K562 (cell line): ENCODE results near the gene TMEM150A. TPM values are rescaled to one million over a fixed set of nuclear protein-coding genes. Genes with fewer than 3 reads are reported as not detected.

Experiments
- BRD9 ChIP-seq: fragments of 450-650 bp; IDR thresholded peaks from 2 replicates; pipeline ENCODE4 v1.6.1; 2018; ENCODE audit warnings: low read depth; ENCODE audit not compliant: partially characterized antibody
- CBFA2T2 ChIP-seq: fragments of 450-650 bp; conservative IDR thresholded peaks from 2 replicates; pipeline ENCODE4 v1.6.1; 2017; ENCODE audit warnings: mild to moderate bottlenecking
- DDX20 ChIP-seq: fragments of 450-650 bp; IDR thresholded peaks from 2 replicates; pipeline ENCODE4 v1.6.1; 2016; ENCODE audit warnings: missing genetic modification characterization, low read depth, mild to moderate bottlenecking, missing compliant biosample characterization, moderate library complexity
- DPF2 ChIP-seq: fragments of 450-650 bp; IDR thresholded peaks from 2 replicates; pipeline ENCODE4 v1.6.1; 2016
- KDM4B ChIP-seq, 2 experiments: fragments of 450-650 bp in 1 of 2; sonication (generic) in 1 of 2; IDR thresholded peaks; 2 replicates each; pipeline ENCODE4 v1.6.1; 2016 to 2017; ENCODE audit warnings: borderline replicate concordance in 2 of 2, antibody characterized with exemption in 1 of 2, low read depth in 1 of 2, mild to moderate bottlenecking in 1 of 2
- MCM7 ChIP-seq, 2 experiments: fragments of 450-650 bp; IDR thresholded peaks; 2 replicates each; pipeline ENCODE4 v1.6.1; 2016 to 2018
- NCOA1 ChIP-seq: fragments of 450-650 bp; IDR thresholded peaks from 2 replicates; pipeline ENCODE4 v1.6.1; 2016; ENCODE audit warnings: low read depth
- NCOA6 ChIP-seq: fragments of 450-650 bp; IDR thresholded peaks from 2 replicates; pipeline ENCODE4 v1.6.1; 2017; ENCODE audit warnings: mild to moderate bottlenecking
- PCBP1 ChIP-seq: fragments of 200-400 bp; formaldehyde crosslinking; IDR thresholded peaks from 2 replicates; pipeline ENCODE4 v1.6.1; 2018; ENCODE audit warnings: mild to moderate bottlenecking, low read depth, low read length; ENCODE audit not compliant: poor library complexity, severe bottlenecking
- POLR3A ChIP-seq: IDR thresholded peaks from 2 replicates; pipeline ENCODE4 v1.6.1; 2011; ENCODE audit warnings: borderline replicate concordance, mild to moderate bottlenecking, moderate library complexity; ENCODE audit not compliant: insufficient read length, insufficient read depth; ENCODE audit errors: extremely low read depth
- PPARD ChIP-seq: fragments of 250-450 bp; sonication (Bioruptor Pico); IDR thresholded peaks from 2 replicates; pipeline ENCODE4 v1.8.0; 2022; ENCODE audit warnings: inconsistent platforms, mild to moderate bottlenecking, moderate library complexity
- PURB ChIP-seq: sonication (generic); formaldehyde crosslinking; IDR thresholded peaks from 2 replicates; pipeline ENCODE4 v1.9.0; 2021; ENCODE audit warnings: low read depth, mild to moderate bottlenecking, missing genetic modification reagents
- RBM15 ChIP-seq: fragments of 200-400 bp; formaldehyde crosslinking; IDR thresholded peaks from 2 replicates; pipeline ENCODE4 v1.6.1; 2018; ENCODE audit warnings: mild to moderate bottlenecking, low read length, moderate library complexity; ENCODE audit not compliant: insufficient read depth
- SIN3B ChIP-seq: fragments of 450-650 bp; IDR thresholded peaks from 2 replicates; pipeline ENCODE4 v1.6.1; 2017; ENCODE audit warnings: low read depth, mild to moderate bottlenecking, moderate library complexity
- SMARCA4 ChIP-seq: fragments of 450-650 bp; IDR thresholded peaks from 2 replicates; pipeline ENCODE4 v1.6.1; 2016
- TAL1 ChIP-seq: fragments of 450-650 bp; IDR thresholded peaks from 2 replicates; pipeline ENCODE4 v1.6.1; 2016; ENCODE audit warnings: mild to moderate bottlenecking
- TEAD4 ChIP-seq, 2 experiments: sonication (generic) in 1 of 2; formaldehyde crosslinking in 1 of 2; IDR thresholded peaks; 2 replicates each; pipeline versions ENCODE4 v1.6.1 to v1.8.0; 2012 to 2022; ENCODE audit warnings: borderline replicate concordance in 1 of 2, inconsistent platforms in 1 of 2, low read length in 1 of 2, mild to moderate bottlenecking in 1 of 2, missing genetic modification reagents in 1 of 2
- ZNF12 ChIP-seq: sonication (generic); formaldehyde crosslinking; IDR thresholded peaks from 2 replicates; pipeline ENCODE4 v1.4.0; 2020; ENCODE audit warnings: mild to moderate bottlenecking, missing genetic modification reagents
- ZNF212 ChIP-seq: fragments of 450-650 bp; formaldehyde crosslinking; IDR thresholded peaks from 2 replicates; pipeline ENCODE4 v1.4.0; 2020; ENCODE audit warnings: mild to moderate bottlenecking
- ZNF707 ChIP-seq: fragments of 250-450 bp; sonication (Bioruptor Pico); conservative IDR thresholded peaks from 2 replicates; pipeline ENCODE4 v1.8.0; 2022; ENCODE audit warnings: inconsistent platforms, mild to moderate bottlenecking, moderate library complexity
- ZNF75A ChIP-seq: fragments of 450-650 bp; formaldehyde crosslinking; IDR thresholded peaks from 2 replicates; pipeline ENCODE4 v1.4.0; 2020; ENCODE audit warnings: mild to moderate bottlenecking
- ZNF778 ChIP-seq: fragments of 450-650 bp; formaldehyde crosslinking; IDR thresholded peaks from 2 replicates; pipeline ENCODE4 v1.4.0; 2020; ENCODE audit warnings: mild to moderate bottlenecking, moderate library complexity
- polyA plus RNA-seq, 8 experiments: library from polyadenylated mRNA; depleted of rRNA in 4 of 8; stranded (reverse) in 5 of 8; unstranded in 3 of 8; fragments of >200 nt; fragmentation: Nextera tagmentation in 2 of 8; fragmentation: Illumina TruSeq in 1 of 8; extraction: Ambion mirVana in 2 of 8; extraction: Trizol in 1 of 8; gene quantifications; 2 replicates each; pipeline versions ENCODE4 v1.2.1 to v1.2.3, GENCODE V29; 2011 to 2014; ENCODE audit warnings: inconsistent platforms in 1 of 8, missing spikeins in 1 of 8
- total RNA-seq, 7 experiments: library from RNA; depleted of rRNA in 6 of 7; stranded (reverse); fragments of >200 nt in 6 of 7; fragmentation: Illumina TruSeq in 2 of 7; extraction: Trizol in 2 of 7; gene quantifications; 2 replicates each; pipeline versions ENCODE4 v1.2.1 to v1.2.3, GENCODE V29; 2011 to 2021; ENCODE audit warnings: low replicate concordance in 1 of 7
- TF ChIP-seq, protein P1 (sequence below): sonication (generic); IDR thresholded peaks from 2 replicates; pipeline ENCODE4 v1.6.1; 2016
- TF ChIP-seq, protein P2 (sequence below): fragments of 450-650 bp; formaldehyde crosslinking; IDR thresholded peaks from 2 replicates; pipeline ENCODE4 v1.4.0; 2022; ENCODE audit warnings: mild to moderate bottlenecking, moderate library complexity
- TF ChIP-seq, protein P3 (sequence below): fragments of 450-650 bp; IDR thresholded peaks from 2 replicates; pipeline ENCODE4 v1.6.1; 2016; ENCODE audit warnings: missing biosample characterization, missing genetic modification characterization
- TF ChIP-seq, protein P4 (sequence below): sonication (generic); formaldehyde crosslinking; IDR thresholded peaks from 2 replicates; pipeline ENCODE4 v1.5.0; 2020; ENCODE audit warnings: missing genetic modification reagents

TMEM150A gene
- total and polyA plus RNA-seq, 9 of the 15 experiments (the other 6 are each of a cell fraction or from before 2014, with no cell fraction given): 3.9 to 17.1 (median 8.4) TPM

DNA sequence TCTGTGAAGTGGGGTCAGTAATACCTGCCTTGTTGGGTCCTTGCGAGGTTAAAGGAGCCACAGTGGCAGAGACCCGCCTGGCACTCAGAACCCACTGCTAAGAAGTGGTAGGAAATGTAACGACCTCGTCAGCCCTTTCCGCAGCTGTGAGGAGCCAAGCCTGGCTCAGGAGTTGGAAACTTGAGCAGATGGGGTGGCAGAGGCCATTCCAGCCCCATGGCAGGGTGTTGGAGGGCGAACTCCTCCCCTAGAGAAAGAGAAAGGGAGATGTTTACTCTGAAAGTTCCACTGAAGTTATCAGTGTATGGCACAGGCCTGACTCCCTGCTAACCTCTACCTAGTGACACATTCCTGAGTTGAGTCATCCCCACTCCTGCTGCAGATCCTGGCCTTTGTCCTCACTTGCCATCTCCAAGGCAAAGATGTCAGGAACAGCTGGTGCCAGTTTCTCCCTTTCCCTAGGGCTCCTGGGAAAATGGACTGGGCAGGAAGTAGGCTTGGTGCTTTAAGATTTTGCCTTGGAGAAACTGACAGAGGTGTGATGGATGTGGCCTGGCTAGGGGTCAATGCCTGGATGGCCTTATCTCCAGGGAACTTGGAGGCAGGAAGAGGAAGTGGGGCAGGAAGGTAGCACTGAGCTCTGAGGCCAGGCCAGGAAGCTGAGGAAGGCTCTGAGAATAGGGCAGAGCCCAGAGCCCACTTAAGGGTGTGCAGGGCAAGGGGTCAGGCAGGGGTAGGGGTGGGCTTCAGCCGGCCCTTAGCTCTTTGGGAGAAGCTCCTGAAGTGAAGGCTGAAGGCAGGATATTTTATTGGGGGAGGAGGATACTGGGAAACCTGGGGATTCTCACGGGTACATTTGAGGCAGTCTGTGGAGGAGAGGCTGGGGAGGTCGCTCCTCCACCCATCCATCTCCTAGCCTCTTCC is 17.4 kb downstream of the TMEM150A start (continued):
- TF ChIP-seq PCBP1: no peak
- no peak for TF ChIP-seq KDM4B (IDR thresholded peaks at IDR 0.05; ENCODE audit: borderline replicate concordance in 2 of 2, low read depth in 1 of 2)
- no peak for TF ChIP-seq ZNF212 (CRISPR knock-in tag)
- no peak for TF ChIP-seq NCOA6
- TF ChIP-seq DDX20 (tag): peak; percentile 54; the same call in 1 of the 2 replicates
- TF ChIP-seq, protein P1, sequence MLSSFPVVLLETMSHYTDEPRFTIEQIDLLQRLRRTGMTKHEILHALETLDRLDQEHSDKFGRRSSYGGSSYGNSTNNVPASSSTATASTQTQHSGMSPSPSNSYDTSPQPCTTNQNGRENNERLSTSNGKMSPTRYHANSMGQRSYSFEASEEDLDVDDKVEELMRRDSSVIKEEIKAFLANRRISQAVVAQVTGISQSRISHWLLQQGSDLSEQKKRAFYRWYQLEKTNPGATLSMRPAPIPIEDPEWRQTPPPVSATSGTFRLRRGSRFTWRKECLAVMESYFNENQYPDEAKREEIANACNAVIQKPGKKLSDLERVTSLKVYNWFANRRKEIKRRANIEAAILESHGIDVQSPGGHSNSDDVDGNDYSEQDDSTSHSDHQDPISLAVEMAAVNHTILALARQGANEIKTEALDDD: peak; percentile 80
- no peak for TF ChIP-seq PURB (CRISPR knock-in tag)
- no peak for TF ChIP-seq POLR3A
- TF ChIP-seq CBFA2T2: peak; percentile 76
- TF ChIP-seq, protein P2, sequence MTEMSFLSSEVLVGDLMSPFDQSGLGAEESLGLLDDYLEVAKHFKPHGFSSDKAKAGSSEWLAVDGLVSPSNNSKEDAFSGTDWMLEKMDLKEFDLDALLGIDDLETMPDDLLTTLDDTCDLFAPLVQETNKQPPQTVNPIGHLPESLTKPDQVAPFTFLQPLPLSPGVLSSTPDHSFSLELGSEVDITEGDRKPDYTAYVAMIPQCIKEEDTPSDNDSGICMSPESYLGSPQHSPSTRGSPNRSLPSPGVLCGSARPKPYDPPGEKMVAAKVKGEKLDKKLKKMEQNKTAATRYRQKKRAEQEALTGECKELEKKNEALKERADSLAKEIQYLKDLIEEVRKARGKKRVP: no peak
- no peak for TF ChIP-seq MCM7 (IDR thresholded peaks at IDR 0.05)
- TF ChIP-seq ZNF12: no peak
- peak; percentile 84; the same call in 1 of the 2 replicates for TF ChIP-seq NCOA1
- TF ChIP-seq DPF2: peak; percentile 94
- TF ChIP-seq, protein P3, sequence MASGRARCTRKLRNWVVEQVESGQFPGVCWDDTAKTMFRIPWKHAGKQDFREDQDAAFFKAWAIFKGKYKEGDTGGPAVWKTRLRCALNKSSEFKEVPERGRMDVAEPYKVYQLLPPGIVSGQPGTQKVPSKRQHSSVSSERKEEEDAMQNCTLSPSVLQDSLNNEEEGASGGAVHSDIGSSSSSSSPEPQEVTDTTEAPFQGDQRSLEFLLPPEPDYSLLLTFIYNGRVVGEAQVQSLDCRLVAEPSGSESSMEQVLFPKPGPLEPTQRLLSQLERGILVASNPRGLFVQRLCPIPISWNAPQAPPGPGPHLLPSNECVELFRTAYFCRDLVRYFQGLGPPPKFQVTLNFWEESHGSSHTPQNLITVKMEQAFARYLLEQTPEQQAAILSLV (tag): no peak
- TF ChIP-seq ZNF778 (CRISPR knock-in tag): no peak
- TF ChIP-seq BRD9: no peak
- TF ChIP-seq PPARD (CRISPR knock-in tag): no peak
- no peak for TF ChIP-seq SIN3B
- TF ChIP-seq ZNF707 (CRISPR knock-in tag): no peak
- TF ChIP-seq TEAD4 (IDR thresholded peaks at IDR 0.05; ENCODE audit: low read length): peak; percentile 87
- TF ChIP-seq TEAD4 (CRISPR knock-in tag; IDR thresholded peaks at IDR 0.05; ENCODE audit: borderline replicate concordance): 0 out of 2 replicates have a peak, but pooled peaks have one; percentile 45
- TF ChIP-seq SMARCA4: peak; percentile 95
- TF ChIP-seq, protein P4, sequence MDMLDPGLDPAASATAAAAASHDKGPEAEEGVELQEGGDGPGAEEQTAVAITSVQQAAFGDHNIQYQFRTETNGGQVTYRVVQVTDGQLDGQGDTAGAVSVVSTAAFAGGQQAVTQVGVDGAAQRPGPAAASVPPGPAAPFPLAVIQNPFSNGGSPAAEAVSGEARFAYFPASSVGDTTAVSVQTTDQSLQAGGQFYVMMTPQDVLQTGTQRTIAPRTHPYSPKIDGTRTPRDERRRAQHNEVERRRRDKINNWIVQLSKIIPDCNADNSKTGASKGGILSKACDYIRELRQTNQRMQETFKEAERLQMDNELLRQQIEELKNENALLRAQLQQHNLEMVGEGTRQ (CRISPR knock-in tag): no peak
- TF ChIP-seq RBM15: no peak
- no peak for TF ChIP-seq ZNF75A
- peak; percentile 71 for TF ChIP-seq TAL1
